HCT116 (cell line): ENCODE measurements around the gene TRPV4. TPM values are rescaled to one million over a fixed set of nuclear protein-coding genes. Genes with fewer than 3 reads are reported as not detected.

Experiments used
- ATAC-seq: fragments of 200-7000 bp; cut with Tn5 transposase; 2 replicates; pipeline ENCODE4 v1.9.1; 2020; ENCODE audit warnings: mild to moderate bottlenecking, moderate library complexity
- BruUV-seq: library from RNA; stranded (reverse); fragments of 400-500 nt; replicated peaks from 2 replicates; lab custom pipeline; 2021; lab: Mats Ljungman, UMichigan
- CTCF ChIA-PET: fragments of 300-600 bp; sonication (Branson Sonifier 250); formaldehyde crosslinking; loops from one replicate; lab custom pipeline; 2021; ENCODE audit warnings: antibody characterized with exemption; lab: Charles Lee
- POLR2A ChIA-PET: fragments of 300-600, 350-600 bp; sonication (Branson Sonifier 250); formaldehyde crosslinking; loops from one replicate; lab custom pipeline; 2021; ENCODE audit warnings: antibody characterized with exemption; lab: Charles Lee
- RAD21 ChIA-PET, 2 experiments: fragments of 300-600 bp; sonication (Branson Sonifier 250); formaldehyde crosslinking; loops; one replicate each; lab custom pipeline; 2023; ENCODE audit warnings: low total read pairs in 2 of 2; ENCODE audit not compliant: uncharacterized antibody in 2 of 2, unreplicated experiment in 2 of 2, low non-redundant PET in 1 of 2; lab: Charles Lee
- DNase-seq: peaks from one replicate; pipeline ENCODE4 v3.0.0-alpha.2; 2010; ENCODE audit warnings: low read depth, low spot score
- H2AFZ ChIP-seq: fragments of 200-600 bp; shearing (Covaris generic), sonication (generic); 2 replicates; pipeline ENCODE4 v1.6.1; 2017; ENCODE audit warnings: low read depth, mixed run types, mixed read lengths, antibody characterized with exemption, low read length; ENCODE audit not compliant: poor library complexity, severe bottlenecking
- H3K27ac ChIP-seq: 2 replicates; pipeline ENCODE4 v1.5.1; 2012; ENCODE audit warnings: low read depth, low read length
- H3K27me3 ChIP-seq: fragments of 200-600 bp; sonication (generic); 2 replicates; pipeline ENCODE4 v1.6.1; 2016; ENCODE audit warnings: mixed run types, low read length, mixed read lengths; ENCODE audit not compliant: insufficient read depth
- H3K36me3 ChIP-seq, 2 experiments: fragments of 200-500 bp in 1 of 2; fragments of 200-600 bp in 1 of 2; sonication (Bioruptor generic) in 1 of 2; sonication (generic) in 1 of 2; 2 replicates each; pipeline versions ENCODE4 v1.5.1 to v1.6.1; 2014 to 2016; ENCODE audit warnings: low read length in 2 of 2, inconsistent platforms in 1 of 2, mixed read lengths in 1 of 2, mixed run types in 1 of 2; ENCODE audit not compliant: insufficient read depth in 2 of 2, control insufficient read depth in 1 of 2
- H3K4me1 ChIP-seq, 2 experiments: fragments of 200-600 bp in 1 of 2; sonication (generic) in 1 of 2; 2 replicates each; pipeline versions ENCODE4 v1.5.1 to v1.6.1; 2012 to 2017; ENCODE audit warnings: low read length in 2 of 2, inconsistent platforms in 1 of 2, mild to moderate bottlenecking in 1 of 2, mixed read lengths in 1 of 2, mixed run types in 1 of 2, moderate library complexity in 1 of 2; ENCODE audit not compliant: insufficient read depth in 2 of 2, control insufficient read depth in 1 of 2
- H3K4me2 ChIP-seq: fragments of 200-600 bp; sonication (generic); 2 replicates; pipeline ENCODE4 v1.6.1; 2017; ENCODE audit warnings: mixed run types, low read length, mixed read lengths
- H3K4me3 ChIP-seq, 2 experiments: fragments of 200-600 bp in 1 of 2; sonication (generic) in 1 of 2; replicated peaks in 1 of 2; 2 replicates each; pipeline ENCODE4 v1.5.1; 2011 to 2016; ENCODE audit warnings: low read length in 2 of 2, control low read depth in 1 of 2, low read depth in 1 of 2, mild to moderate bottlenecking in 1 of 2, mixed read lengths in 1 of 2, mixed run types in 1 of 2
- H3K79me2 ChIP-seq: fragments of 200-600 bp; sonication (generic); 2 replicates; pipeline ENCODE4 v1.6.1; 2017; ENCODE audit warnings: mild to moderate bottlenecking, mixed run types, low read length, moderate library complexity, mixed read lengths; ENCODE audit not compliant: insufficient read depth
- H3K9ac ChIP-seq: fragments of 200-600 bp; sonication (generic); 2 replicates; pipeline ENCODE4 v1.6.1; 2016; ENCODE audit warnings: low read length, mixed read lengths
- H3K9me2 ChIP-seq: fragments of 200-600 bp; sonication (generic), shearing (Covaris generic); 2 replicates; pipeline ENCODE4 v1.6.1; 2017; ENCODE audit warnings: mixed run types, mild to moderate bottlenecking, moderate library complexity; ENCODE audit not compliant: insufficient read depth
- H3K9me3 ChIP-seq, 2 experiments: fragments of 200-500 bp in 1 of 2; fragments of 200-600 bp in 1 of 2; sonication (Bioruptor generic) in 1 of 2; sonication (generic) in 1 of 2; 2 replicates each; pipeline ENCODE4 v1.6.1; 2014 to 2017; ENCODE audit warnings: low read length in 2 of 2, mixed read lengths in 2 of 2, inconsistent platforms in 1 of 2, low read depth in 1 of 2, mild to moderate bottlenecking in 1 of 2, mixed run types in 1 of 2, moderate library complexity in 1 of 2; ENCODE audit not compliant: control insufficient read depth in 1 of 2, insufficient read depth in 1 of 2
- H4K20me1 ChIP-seq: fragments of 200-600 bp; sonication (generic), shearing (Covaris generic); 2 replicates; pipeline ENCODE4 v1.6.1; 2017; ENCODE audit warnings: mixed run types, mild to moderate bottlenecking, moderate library complexity; ENCODE audit not compliant: insufficient read depth
- EGR1 ChIP-seq: IDR thresholded peaks from 2 replicates; pipeline ENCODE4 v1.6.1; 2012; ENCODE audit warnings: low read depth
- ELF1 ChIP-seq: IDR thresholded peaks from 2 replicates; pipeline ENCODE4 v1.6.1; 2012; ENCODE audit warnings: low read depth, borderline replicate concordance
- EZH2 ChIP-seq: fragments of 200-600 bp; sonication (generic); IDR thresholded peaks from 2 replicates; pipeline ENCODE4 v1.6.1; 2017; ENCODE audit warnings: antibody characterized with exemption, mixed run types
- EZH2phosphoT487 ChIP-seq: fragments of 200-600 bp; IDR thresholded peaks from 2 replicates; pipeline ENCODE4 v1.6.1; 2018; ENCODE audit warnings: antibody characterized with exemption, borderline replicate concordance
- FOSL1 ChIP-seq: IDR thresholded peaks from 2 replicates; pipeline ENCODE4 v1.6.1; 2012; ENCODE audit warnings: low read depth
- POLR2AphosphoS5 ChIP-seq: IDR thresholded peaks from 2 replicates; pipeline ENCODE4 v1.6.1; 2011; ENCODE audit warnings: mild to moderate bottlenecking, low read depth, low read length, moderate library complexity
- RAD21 ChIP-seq: IDR thresholded peaks from 2 replicates; pipeline ENCODE4 v1.6.1; 2012; ENCODE audit warnings: low read depth, mild to moderate bottlenecking
- SIN3A ChIP-seq: IDR thresholded peaks from 2 replicates; pipeline ENCODE4 v1.6.1; 2012; ENCODE audit warnings: low read depth
- SP1 ChIP-seq: IDR thresholded peaks from 2 replicates; pipeline ENCODE4 v1.6.1; 2012; ENCODE audit warnings: low read depth
- SRF ChIP-seq: IDR thresholded peaks from 2 replicates; pipeline ENCODE4 v1.6.1; 2012; ENCODE audit warnings: low read depth
- YY1 ChIP-seq: IDR thresholded peaks from 2 replicates; pipeline ENCODE4 v1.6.1; 2011; ENCODE audit warnings: low read length, low read depth, moderate library complexity, mild to moderate bottlenecking; ENCODE audit not compliant: insufficient replicate concordance; ENCODE audit errors: extremely low read depth
- ZBTB33 ChIP-seq: IDR thresholded peaks from 2 replicates; pipeline ENCODE4 v1.6.1; 2011; ENCODE audit warnings: mild to moderate bottlenecking, low read length, moderate library complexity; ENCODE audit not compliant: insufficient replicate concordance; ENCODE audit errors: extremely low read depth
- ZFX ChIP-seq: fragments of 450-650 bp; IDR thresholded peaks from 2 replicates; pipeline ENCODE4 v1.6.1; 2017
- intact Hi-C: fragments of 100-400 bp; cut with micrococcal nuclease; formaldehyde crosslinking; loops from 2 replicates; pipeline ENCODE4 v1.10.0; 2022
- total RNA-seq: library from RNA; stranded (reverse); gene quantifications from one replicate; pipeline ENCODE4 v1.2.1, GENCODE V29; 2021; ENCODE audit not compliant: unreplicated experiment
- TF ChIP-seq, protein P1 (sequence below): IDR thresholded peaks from 2 replicates; pipeline ENCODE4 v1.6.1; 2012
- TF ChIP-seq, protein P2 (sequence below), 3 experiments: fragments of 200-600 bp in 1 of 3; sonication (generic) in 1 of 3; IDR thresholded peaks in 2 of 3; conservative IDR thresholded peaks in 1 of 3; 2 replicates each; pipeline ENCODE4 v1.5.1; 2012 to 2017; ENCODE audit warnings: low read depth in 2 of 3, low read length in 2 of 3, antibody characterized with exemption in 1 of 3, borderline replicate concordance in 1 of 3, control low read depth in 1 of 3, mild to moderate bottlenecking in 1 of 3, mixed read lengths in 1 of 3, mixed run types in 1 of 3, moderate library complexity in 1 of 3; ENCODE audit not compliant: insufficient read depth in 1 of 3

The TRPV4 gene
- total RNA-seq, 1 experiment from 2014 or later, result 0.54 TPM

GRCh38 chr12:109830718-109831117 lies 2.5 kb downstream of the TRPV4 start:
- TF ChIP-seq ZFX (no peak), EZH2 (no peak), ZBTB33 (no peak), SRF (no peak), ELF1 (no peak), EZH2phosphoT487 (no peak)
- TF ChIP-seq, protein P1, sequence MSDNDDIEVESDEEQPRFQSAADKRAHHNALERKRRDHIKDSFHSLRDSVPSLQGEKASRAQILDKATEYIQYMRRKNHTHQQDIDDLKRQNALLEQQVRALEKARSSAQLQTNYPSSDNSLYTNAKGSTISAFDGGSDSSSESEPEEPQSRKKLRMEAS, result no peak
- Histone ChIP-seq H3K4me3 (no peak overlapping the region), H3K4me2 (no peak overlapping the region), H2AFZ (no peak overlapping the region), H3K27me3 (no peaks in the 10 kb centered on the region), H3K27ac (no peak overlapping the region), H3K9me3 (no peaks in the 10 kb centered on the region), H3K36me3 (no peaks in the 10 kb centered on the region), H3K79me2 (no peaks in the 10 kb centered on the region), H4K20me1 (no peaks in the 10 kb centered on the region), H3K9me2 (no peaks in the 10 kb centered on the region), H3K9ac (no peak overlapping the region), H3K4me1 (no peaks in the 10 kb centered on the region)
- CTCF ChIA-PET, result interaction anchor here (0.9 kb wide), 1 partner anchor 14 kb away, joined by 3 read pairs; no protein-coding TSS in a partner anchor
- BruUV-seq, result no TSS peak
- intact Hi-C loops, result no loop called here
- no peak for DNase-seq
- no peak for ATAC-seq
- RAD21 ChIA-PET, result no interaction called here
- POLR2A ChIA-PET, result no interaction called here

DNA sequence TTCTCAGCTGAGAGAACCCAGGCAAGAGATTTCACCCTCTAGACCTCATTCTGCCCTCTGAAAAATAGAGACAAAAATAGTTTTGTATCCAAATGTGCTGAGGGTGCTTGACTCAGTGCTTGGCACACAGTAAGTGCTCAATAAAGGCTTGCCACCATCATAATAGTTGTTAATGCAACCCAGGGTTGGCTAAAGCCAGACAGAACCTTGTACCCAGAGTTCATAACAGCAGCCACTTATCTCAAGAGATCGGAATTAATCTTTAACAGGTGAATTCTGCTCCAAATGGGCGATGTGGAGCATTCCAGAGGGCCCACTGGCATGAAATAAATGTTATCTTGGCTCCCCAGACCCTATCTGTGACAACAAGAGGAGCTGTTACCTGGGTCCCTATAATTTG lies 2.9 kb downstream of the TRPV4 start:
- CTCF ChIA-PET, result interaction anchor here (0.9 to 2.0 kb wide), 2 partner anchors 14 to 15 kb away, joined by 3 to 10 read pairs; no protein-coding TSS in a partner anchor
- TF ChIP-seq YY1, result no peak
- no peak for TF ChIP-seq EZH2
- no peak for TF ChIP-seq SP1
- TF ChIP-seq, protein P2, sequence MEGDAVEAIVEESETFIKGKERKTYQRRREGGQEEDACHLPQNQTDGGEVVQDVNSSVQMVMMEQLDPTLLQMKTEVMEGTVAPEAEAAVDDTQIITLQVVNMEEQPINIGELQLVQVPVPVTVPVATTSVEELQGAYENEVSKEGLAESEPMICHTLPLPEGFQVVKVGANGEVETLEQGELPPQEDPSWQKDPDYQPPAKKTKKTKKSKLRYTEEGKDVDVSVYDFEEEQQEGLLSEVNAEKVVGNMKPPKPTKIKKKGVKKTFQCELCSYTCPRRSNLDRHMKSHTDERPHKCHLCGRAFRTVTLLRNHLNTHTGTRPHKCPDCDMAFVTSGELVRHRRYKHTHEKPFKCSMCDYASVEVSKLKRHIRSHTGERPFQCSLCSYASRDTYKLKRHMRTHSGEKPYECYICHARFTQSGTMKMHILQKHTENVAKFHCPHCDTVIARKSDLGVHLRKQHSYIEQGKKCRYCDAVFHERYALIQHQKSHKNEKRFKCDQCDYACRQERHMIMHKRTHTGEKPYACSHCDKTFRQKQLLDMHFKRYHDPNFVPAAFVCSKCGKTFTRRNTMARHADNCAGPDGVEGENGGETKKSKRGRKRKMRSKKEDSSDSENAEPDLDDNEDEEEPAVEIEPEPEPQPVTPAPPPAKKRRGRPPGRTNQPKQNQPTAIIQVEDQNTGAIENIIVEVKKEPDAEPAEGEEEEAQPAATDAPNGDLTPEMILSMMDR (IDR thresholded peaks at IDR 0.05 in 2 of 3, conservative IDR thresholded peaks at IDR 0.05 in 1 of 3; ENCODE audit: borderline replicate concordance in 1 of 3, insufficient read depth in 1 of 3, low read depth in 2 of 3, low read length in 2 of 3), result no peak
- no peak for TF ChIP-seq SIN3A
- no peak for TF ChIP-seq ELF1
- TF ChIP-seq EGR1, result no peak
- no peak for TF ChIP-seq POLR2AphosphoS5
- no peak for TF ChIP-seq FOSL1
- TF ChIP-seq SRF, result no peak
- no peak for TF ChIP-seq RAD21

More for the DNA sequence above, 2.9 kb downstream of the TRPV4 start:
- H3K9me3 ChIP-seq, result no peaks in the 10 kb centered on the region
- intact Hi-C loops, result no loop called here
- DNase-seq (no peak), ATAC-seq (no peak)
- RAD21 ChIA-PET, result no interaction called here
- H3K9me2 ChIP-seq, result no peaks in the 10 kb centered on the region
- POLR2A ChIA-PET, result no interaction called here
- no peak overlapping the region for H2AFZ ChIP-seq
- no peak overlapping the region for H3K4me3 ChIP-seq
- H3K27ac ChIP-seq, result no peak overlapping the region
- BruUV-seq, result no TSS peak
- no peaks in the 10 kb centered on the region for H3K27me3 ChIP-seq
- H3K4me1 ChIP-seq, result no peaks in the 10 kb centered on the region
- no peaks in the 10 kb centered on the region for H3K79me2 ChIP-seq
- no peaks in the 10 kb centered on the region for H3K36me3 ChIP-seq
- no peaks in the 10 kb centered on the region for H4K20me1 ChIP-seq
- H3K9ac ChIP-seq, result no peak overlapping the region
- no peak overlapping the region for H3K4me2 ChIP-seq
